RKO (cell line): ENCODE results near the gene PHTF1.

Experiments
- DNase-seq: peaks from one replicate; pipeline ENCODE4 v3.0.0-alpha.2; 2016; ENCODE audit warnings: low spot score

The PHTF1 gene

DNA sequence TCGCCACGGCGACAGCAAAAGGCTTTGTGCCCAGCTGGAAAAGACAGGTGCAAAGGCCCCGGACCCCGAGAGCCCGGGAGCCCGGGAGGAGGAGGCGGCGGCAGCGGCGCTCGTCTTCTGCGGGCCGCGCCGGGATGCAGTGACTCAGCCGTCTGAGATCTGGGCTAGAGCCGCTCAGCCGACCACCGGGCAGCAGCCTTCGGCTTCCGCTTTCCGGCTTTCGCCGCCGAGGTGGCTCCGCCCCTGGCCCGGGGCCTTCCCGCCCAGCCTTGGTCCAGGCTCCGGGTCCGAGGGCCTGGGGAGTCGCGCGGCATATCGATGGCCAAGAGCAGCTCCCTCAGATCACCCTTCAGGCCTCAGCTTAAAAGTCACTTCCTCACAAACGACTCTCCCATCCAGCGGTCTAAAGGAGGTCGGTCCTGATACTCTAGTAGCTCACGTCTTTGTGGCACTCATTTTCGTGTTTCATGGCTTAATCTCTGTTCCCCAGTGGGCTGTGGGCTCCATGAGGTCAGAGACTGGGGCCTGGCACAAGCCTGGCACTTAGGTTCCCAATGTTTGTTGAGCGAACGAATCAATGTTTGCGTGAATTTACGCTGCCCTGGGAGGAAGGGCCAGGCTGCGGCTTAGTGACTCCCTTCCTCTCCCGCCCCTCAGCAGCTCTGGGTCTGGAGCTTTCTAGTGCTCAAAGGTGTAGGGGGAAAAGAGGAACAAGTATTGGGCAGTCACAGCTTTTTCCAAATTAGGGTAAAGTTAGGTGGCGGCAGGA lies at the start of gene PHTF1:
TSS of gene PHTF1 (minus strand) at position 154 of the 769 bp plus-strand sequence. CDS start 783 bp downstream, outside the sequence.
- DNase-seq, result peak; percentile 90

GRCh38 chr1:113808450-113809195 lies 49.3 kb upstream of the PHTF1 start:
- DNase-seq, result no peak

GRCh38 chr1:113805639-113806038 lies 46.4 kb upstream of the PHTF1 start:
- DNase-seq, result no peak

DNA sequence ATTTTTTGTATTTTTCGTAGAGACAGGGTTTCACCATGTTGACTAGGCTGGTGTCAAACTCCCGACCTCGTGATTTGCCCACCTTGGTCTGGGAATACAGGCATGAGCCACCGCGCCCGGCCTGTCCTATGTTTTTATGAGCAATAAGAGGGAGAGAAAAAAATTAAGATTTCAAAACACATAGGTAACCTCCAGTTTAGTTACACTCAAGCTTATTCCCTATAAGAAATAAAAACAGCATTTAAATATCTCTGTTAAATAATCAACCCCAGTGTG lies 45.9 kb upstream of the PHTF1 start:
- no peak for DNase-seq

- peak; percentile 81 for DNase-seq
Observed at GRCh38 chr1:113804421-113805255, 45.4 kb upstream of the PHTF1 start.

DNA sequence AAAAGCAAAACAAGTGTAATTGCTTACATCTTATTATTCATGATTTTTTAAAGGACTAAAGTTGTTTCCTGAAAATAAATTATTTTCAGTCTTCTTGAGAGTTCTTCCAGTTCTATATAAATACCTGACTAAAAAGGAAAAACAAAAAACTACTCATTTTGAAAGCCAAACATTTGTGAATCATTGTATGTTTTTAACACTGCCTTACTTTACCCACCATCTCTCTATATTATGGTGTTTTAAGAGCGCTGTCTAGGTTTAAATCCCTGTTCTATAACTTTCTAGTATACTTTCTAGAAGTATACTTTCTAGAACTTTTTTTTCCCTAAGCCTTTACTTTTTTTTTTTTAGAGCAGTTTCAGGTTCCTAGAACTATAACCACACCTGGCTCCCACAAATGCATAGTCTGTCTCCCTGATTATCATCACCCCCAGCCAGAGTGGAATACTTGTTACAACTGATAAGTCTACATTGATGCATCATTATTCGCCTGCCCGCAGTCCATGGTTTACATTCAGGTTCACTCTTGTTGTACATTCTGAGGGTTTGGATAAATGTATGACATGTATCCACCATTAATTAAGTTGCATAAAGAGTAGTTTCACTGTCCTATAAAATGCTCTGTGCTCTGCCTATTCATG lies 43.2 kb upstream of the PHTF1 start:
- no peak for DNase-seq

DNA sequence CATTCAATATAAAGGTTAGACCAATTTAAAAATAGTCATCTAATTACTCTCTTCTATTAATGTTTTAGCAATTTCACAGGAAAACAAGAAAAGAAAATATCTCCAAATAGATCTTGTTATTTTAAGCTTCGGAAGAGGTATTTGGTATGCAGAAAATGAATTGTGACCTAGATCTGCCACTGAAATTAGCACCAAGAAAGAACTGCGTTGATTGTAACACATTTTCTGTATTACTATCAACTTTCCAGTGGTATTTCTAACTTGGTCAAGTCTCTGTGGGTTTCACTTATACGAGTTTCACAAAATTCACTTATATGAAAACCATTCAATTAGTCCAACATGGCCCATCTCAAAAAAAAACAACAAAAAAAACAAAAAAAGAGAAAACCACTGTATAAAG lies 41.2 kb upstream of the PHTF1 start:
- DNase-seq, result no peak

GRCh38 chr1:113797472-113797871 lies 38.2 kb upstream of the PHTF1 start:
- no peak for DNase-seq

DNA sequence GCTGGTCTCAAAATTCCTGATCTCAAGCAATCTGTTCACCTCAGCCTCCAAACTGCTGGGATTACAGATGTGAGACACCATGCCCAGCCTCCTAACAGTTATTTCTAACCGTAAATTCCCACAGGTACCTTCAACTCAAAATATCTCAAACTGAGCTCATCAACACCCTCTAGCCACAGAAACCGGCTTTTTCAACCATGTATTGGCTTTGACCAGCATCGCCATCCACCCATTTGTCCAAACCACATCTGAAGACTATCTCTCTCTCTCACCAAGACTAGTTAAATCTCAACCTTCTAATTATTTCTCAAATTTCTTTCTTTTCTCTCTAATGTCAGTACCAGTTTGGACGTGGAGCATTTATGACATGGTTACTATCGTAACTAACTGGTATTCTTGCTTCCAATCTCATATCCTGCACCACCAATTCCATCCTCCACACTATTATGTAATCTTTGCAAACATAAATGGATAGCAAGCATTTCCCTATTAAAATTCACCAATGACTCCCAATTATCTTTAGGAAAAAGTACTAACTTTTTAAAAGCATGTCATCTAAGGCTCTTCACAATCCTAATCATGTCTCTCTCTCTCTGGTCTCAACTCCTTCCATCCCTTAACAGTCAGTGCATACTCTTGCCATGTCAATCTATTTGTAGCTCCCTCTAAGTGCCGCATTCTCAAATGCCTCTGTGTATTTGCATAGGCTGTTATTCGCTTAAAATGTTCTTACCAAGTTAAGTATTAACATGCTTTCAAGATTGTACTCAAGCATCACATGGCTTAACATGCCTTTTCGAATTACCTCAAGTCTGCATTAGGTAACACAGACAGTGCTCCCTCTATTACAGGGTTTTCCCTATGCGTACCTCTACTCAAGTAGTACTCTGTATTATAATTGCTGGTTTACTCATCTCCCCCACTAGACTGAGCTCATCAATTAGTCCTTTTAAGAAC lies 34.9 kb upstream of the PHTF1 start:
- no peak for DNase-seq

DNA sequence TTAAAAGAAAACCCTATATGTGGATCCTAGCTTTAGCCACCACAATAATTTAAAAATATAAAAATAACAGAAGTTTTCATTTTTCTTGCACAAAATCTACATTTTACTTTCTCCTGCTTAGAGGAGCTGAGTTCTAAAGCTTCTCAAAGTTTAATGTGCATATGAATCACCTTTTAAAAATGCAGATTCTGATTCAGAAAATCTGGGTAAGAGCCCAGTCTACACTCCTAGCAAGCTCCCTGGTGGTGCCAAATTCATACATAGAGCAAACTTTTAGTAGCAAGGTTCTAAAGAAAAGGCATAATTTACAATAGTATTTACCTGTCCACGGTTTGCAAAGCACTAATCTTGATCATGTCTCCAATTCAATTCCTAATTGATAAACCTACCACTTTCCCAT lies 33.7 kb upstream of the PHTF1 start:
- DNase-seq, result peak; percentile 25

- DNase-seq, result no peak
Observed at GRCh38 chr1:113792471-113792870, 33.2 kb upstream of the PHTF1 start.

DNA sequence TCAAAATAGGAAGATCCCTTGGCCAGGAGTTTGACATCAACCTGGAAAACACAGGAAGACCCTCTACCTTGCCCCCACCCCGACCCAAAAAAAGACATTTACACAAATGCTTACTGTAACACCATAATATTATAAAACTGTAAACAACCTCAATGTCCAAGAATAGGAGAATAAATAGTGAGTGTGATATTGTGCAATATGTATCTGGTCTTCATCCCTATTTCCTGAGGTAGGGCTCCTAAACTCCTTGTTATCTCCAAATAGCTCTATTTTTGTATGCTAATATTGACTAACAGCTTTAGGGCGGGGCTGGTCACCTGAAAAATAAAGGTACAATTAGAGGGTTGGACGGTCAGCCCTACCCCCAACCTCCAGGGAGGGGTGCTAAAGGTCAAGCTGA lies 29.5 kb upstream of the PHTF1 start:
- DNase-seq, result no peak

DNA sequence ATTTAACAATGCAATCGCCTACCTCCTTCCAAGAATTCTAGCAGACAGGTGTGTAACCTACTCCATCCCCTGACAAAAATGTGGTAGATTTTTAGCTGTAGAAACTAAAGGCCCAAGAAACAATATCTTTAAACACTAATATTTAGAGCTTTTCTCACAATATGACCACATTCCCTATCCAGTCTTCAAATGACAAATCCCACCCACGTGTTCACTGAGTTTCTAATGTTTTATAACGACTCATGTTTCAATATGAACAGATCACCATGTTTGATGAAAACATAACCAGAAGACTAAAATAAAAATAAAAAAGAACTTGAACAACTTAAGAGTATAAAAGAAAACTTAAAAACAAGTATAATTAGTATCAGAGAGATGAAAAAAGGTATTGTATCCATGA lies 28.4 kb upstream of the PHTF1 start:
- no peak for DNase-seq

- DNase-seq, result no peak
Observed at GRCh38 chr1:113786069-113786468, 26.8 kb upstream of the PHTF1 start.

- no peak for DNase-seq
Observed at GRCh38 chr1:113784104-113784779, 25.0 kb upstream of the PHTF1 start.

- DNase-seq, result no peak
Observed at GRCh38 chr1:113783254-113784103, 24.2 kb upstream of the PHTF1 start.

DNA sequence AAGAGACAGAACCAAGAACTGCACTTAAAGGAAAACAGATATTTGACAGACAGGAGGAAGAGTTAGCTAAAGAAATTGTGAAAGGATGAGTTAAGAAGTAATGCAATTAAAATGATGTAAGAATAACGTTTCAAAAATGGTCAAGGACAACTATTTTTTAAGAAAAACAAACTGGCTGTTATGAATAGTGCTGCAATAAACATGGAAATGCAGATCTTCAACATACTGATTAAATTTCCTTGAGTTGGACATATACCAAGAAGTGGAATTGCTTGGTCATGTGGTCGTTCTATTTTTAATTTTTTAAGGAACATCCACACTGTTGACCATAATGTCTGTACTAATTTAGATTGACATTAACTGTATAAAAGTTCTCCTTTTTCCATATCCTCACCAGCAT lies 23.1 kb upstream of the PHTF1 start:
- no peak for DNase-seq

DNA sequence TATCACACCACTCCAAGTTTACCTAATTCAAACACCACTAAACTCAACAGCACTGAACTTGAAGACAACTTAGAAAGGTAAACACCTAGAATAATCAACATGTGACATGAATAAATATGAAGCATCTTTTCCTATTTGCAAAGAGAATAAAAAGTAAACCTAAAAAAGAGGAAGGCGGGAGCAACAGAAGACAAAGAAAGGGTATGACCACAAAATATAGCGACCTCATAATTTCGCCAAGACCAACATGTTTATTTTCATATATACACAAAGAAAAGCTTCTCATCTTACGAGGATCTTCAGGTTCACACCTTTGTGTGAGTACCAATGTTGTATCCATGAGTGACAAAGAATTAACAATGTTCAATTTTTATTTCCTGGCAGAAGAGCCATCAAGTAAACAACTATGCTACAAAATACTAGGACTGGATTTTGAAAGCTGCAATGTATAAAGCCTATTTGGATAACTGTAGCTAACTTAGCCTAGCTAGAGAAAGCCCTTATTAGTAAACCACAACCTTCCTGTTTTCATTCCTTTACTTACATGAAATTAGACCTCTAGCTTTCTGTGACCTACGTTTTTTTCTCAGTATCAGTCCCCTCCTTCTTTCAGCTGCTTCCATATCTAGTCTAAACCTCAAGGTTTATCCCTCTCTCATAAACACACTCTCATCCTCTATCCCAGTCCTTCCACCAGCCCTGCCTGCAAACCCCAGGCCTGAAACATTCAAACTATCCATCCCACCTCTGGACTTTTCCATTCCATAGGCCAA lies 21.3 kb upstream of the PHTF1 start:
- no peak for DNase-seq

GRCh38 chr1:113779542-113779941 lies 20.3 kb upstream of the PHTF1 start:
- no peak for DNase-seq
